Stomach (tissue), 9 donors: Measurements from ENCODE around the gene KCNG2. TPM values are rescaled to one million over a fixed set of nuclear protein-coding genes. Genes with fewer than 3 reads are reported as not detected.

Experiments
- DNase-seq, 2 donors: peaks; one replicate each; pipeline versions ENCODE4 v3.0.0 to v3.0.0-alpha.2; 2013 to 2019
- H3K27ac ChIP-seq, 5 donors: fragments of 200-600 bp in 4 of 5; sonication (generic) in 4 of 5; one replicate each; pipeline ENCODE4 v1.5.1; 2013 to 2019; ENCODE audit warnings: mild to moderate bottlenecking in 1 of 5, moderate library complexity in 1 of 5
- H3K27me3 ChIP-seq, 3 donors: fragments of 200-600 bp; sonication (generic); one replicate each; pipeline ENCODE4 v1.5.1; 2017 to 2019; ENCODE audit warnings: mixed run types in 1 of 3
- H3K36me3 ChIP-seq, 4 donors: fragments of 200-600 bp; sonication (generic); 1 replicate in 3 of 4; 2 replicates in 1 of 4; pipeline ENCODE4 v1.5.1; 2016 to 2019
- H3K4me1 ChIP-seq, 4 donors: fragments of 200-600 bp; sonication (generic); one replicate each; pipeline ENCODE4 v1.5.1; 2016 to 2019
- H3K4me3 ChIP-seq, 4 donors: fragments of 200-600 bp; sonication (generic) in 3 of 4; one replicate each; pipeline ENCODE4 v1.5.1; 2016 to 2019; ENCODE audit warnings: mild to moderate bottlenecking in 1 of 4
- H3K9me3 ChIP-seq, 4 donors: fragments of 200-600 bp; sonication (generic); one replicate each; pipeline ENCODE4 v1.5.1; 2016 to 2019
- CTCF ChIP-seq, 7 experiments: fragments of 450-650 bp in 4 of 7; fragments of 200-600 bp in 3 of 7; sonication (generic) in 3 of 7; IDR thresholded peaks; one replicate each; pipeline ENCODE4 v1.5.1; 2016 to 2019; ENCODE audit warnings: antibody characterized with exemption in 7 of 7, control low read depth in 2 of 7, mild to moderate bottlenecking in 1 of 7
- EP300 ChIP-seq: sonication (generic); formaldehyde crosslinking; IDR thresholded peaks from one replicate; pipeline ENCODE4 v1.6.1; 2017; ENCODE audit warnings: antibody characterized with exemption
- POLR2A ChIP-seq, 4 donors: fragments of 450-650 bp; IDR thresholded peaks; one replicate each; pipeline ENCODE4 v1.6.1; 2016; ENCODE audit warnings: antibody characterized with exemption in 4 of 4, control low read depth in 2 of 4, mild to moderate bottlenecking in 1 of 4, moderate library complexity in 1 of 4
- POLR2AphosphoS5 ChIP-seq, 3 donors: sonication (generic); formaldehyde crosslinking; IDR thresholded peaks; one replicate each; pipeline ENCODE4 v1.6.1; 2016; ENCODE audit warnings: antibody characterized with exemption in 3 of 3
- WGBS, 5 donors: extraction: QIAGEN DNeasy Blood & Tissue Kit in 3 of 5; methylation state at CpG; one replicate each; pipeline versions ENCODE4 v1.1.5 to v1.1.7; 2013 to 2018; 5-methylcytosine and 5-hydroxymethylcytosine counted together
- intact Hi-C: fragments of 100-400 bp; cut with DNase I; formaldehyde crosslinking; loops from one replicate; pipeline ENCODE4 v1.15.1; 2023; ENCODE audit warnings: low total_unique reads
- polyA plus RNA-seq, 3 donors: library from polyadenylated mRNA; stranded (reverse); fragments of 200-250 nt; gene quantifications; one replicate each; pipeline ENCODE4 v1.2.3, GENCODE V29; 2013
- total RNA-seq, 5 donors: library from RNA; depleted of rRNA; stranded (reverse); fragments of >200 nt; gene quantifications; one replicate each; pipeline versions ENCODE4 v1.1.0 to v1.2.3, GENCODE V29; 2014 to 2016
- donor health status: healthy with polysubstance abuse.
- donor health status: Bipolar disorder and iron deficiency.
- donor health status: healthy.

KCNG2 gene
- total and polyA plus RNA-seq, 8 donors = 0.08 to 2.3 (median 0.92) TPM; not detected in 5

GRCh38 chr18:79936641-79937040 lies 138.9 kb downstream of the KCNG2 start:
- TF ChIP-seq POLR2A (IDR thresholded peaks at IDR 0.05) (no peak), POLR2AphosphoS5 (IDR thresholded peaks at IDR 0.05) (no peak), EP300 (no peak)
- no peak overlapping the region for H3K4me3 ChIP-seq
- 93 to 95% (median 94%) methylated on average over 12 of the region's 12 CpGs for WGBS, 5 donors
- no peak for DNase-seq
- no peak overlapping the region for H3K27ac ChIP-seq
- H3K4me1 ChIP-seq = peaks cover 7 to 27% (median 23%) of the 10 kb centered on the region in 4 donors
- no peaks in the 10 kb centered on the region for H3K27me3 ChIP-seq
- intact Hi-C loops = no loop called here
- peaks cover 0 to 38% (median 19%) of the 10 kb centered on the region in 4 donors for H3K9me3 ChIP-seq
- peaks cover 19 to 85% (median 76%) of the 10 kb centered on the region in 4 donors for H3K36me3 ChIP-seq

GRCh38 chr18:79937103-79937860 lies 139.5 kb downstream of the KCNG2 start:
- intact Hi-C loops = no loop called here
- Histone ChIP-seq H3K27ac (no peak overlapping the region), H3K9me3 (peaks cover 0 to 32% (median 16%) of the 10 kb centered on the region in 4 donors), H3K36me3 (peaks cover 23 to 87% (median 81%) of the 10 kb centered on the region in 4 donors), H3K4me1 (peaks cover 7 to 34% (median 29%) of the 10 kb centered on the region in 4 donors), H3K27me3 (no peaks in the 10 kb centered on the region), H3K4me3 (no peak overlapping the region)
- 96 to 98% (median 96%) methylated on average over 25 of the region's 25 CpGs for WGBS, 5 donors
- no peak for TF ChIP-seq EP300
- TF ChIP-seq POLR2A (IDR thresholded peaks at IDR 0.05) = no peak
- no peak for TF ChIP-seq POLR2AphosphoS5 (IDR thresholded peaks at IDR 0.05)
- no peak for TF ChIP-seq CTCF (IDR thresholded peaks at IDR 0.05)
- DNase-seq = no peak

GRCh38 chr18:79938196-79938595 lies 140.5 kb downstream of the KCNG2 start:
- WGBS, 5 donors = 92 to 94% (median 93%) methylated on average over 9 of the region's 9 CpGs

GRCh38 chr18:79939096-79939495 lies 141.4 kb downstream of the KCNG2 start:
- H3K27ac ChIP-seq = no peak overlapping the region
- H3K4me3 ChIP-seq = no peak overlapping the region
- 67 to 86% (median 80%) methylated on average over 5 of the region's 5 CpGs for WGBS, 5 donors
- H3K4me1 ChIP-seq = peaks cover 23 to 46% (median 42%) of the 10 kb centered on the region in 4 donors
- no peak for DNase-seq
- peaks cover 23 to 92% (median 81%) of the 10 kb centered on the region in 4 donors for H3K36me3 ChIP-seq
- no peak for TF ChIP-seq POLR2A (IDR thresholded peaks at IDR 0.05)
- no peak for TF ChIP-seq POLR2AphosphoS5 (IDR thresholded peaks at IDR 0.05)
- no peak for TF ChIP-seq EP300
- no peak for TF ChIP-seq CTCF (IDR thresholded peaks at IDR 0.05)
- H3K27me3 ChIP-seq = no peaks in the 10 kb centered on the region
- intact Hi-C loops = no loop called here
- peaks cover 0 to 14% (median 5%) of the 10 kb centered on the region in 4 donors for H3K9me3 ChIP-seq

More at GRCh38 chr18:79938196-79938595, 140.5 kb downstream of the KCNG2 start:
- Histone ChIP-seq H3K27ac (no peak overlapping the region), H3K4me3 (no peak overlapping the region), H3K4me1 (peaks cover 14 to 41% (median 37%) of the 10 kb centered on the region in 4 donors), H3K36me3 (peaks cover 23 to 94% (median 86%) of the 10 kb centered on the region in 4 donors), H3K27me3 (no peaks in the 10 kb centered on the region), H3K9me3 (peaks cover 0 to 23% (median 9%) of the 10 kb centered on the region in 4 donors)
- TF ChIP-seq EP300 = no peak
- no peak for TF ChIP-seq POLR2AphosphoS5 (IDR thresholded peaks at IDR 0.05)
- TF ChIP-seq CTCF (IDR thresholded peaks at IDR 0.05) = no peak
- no peak for TF ChIP-seq POLR2A (IDR thresholded peaks at IDR 0.05)
- intact Hi-C loops = no loop called here
- no peak for DNase-seq
